CD4-positive, alpha-beta T cell (primary cell): ENCODE measurements around the gene SHF. TPM values are rescaled to one million over a fixed set of nuclear protein-coding genes. Genes with fewer than 3 reads are reported as not detected.

Experiments
- ATAC-seq: fragments of 200-7000 bp; cut with Tn5 transposase; one replicate; pipeline ENCODE4 v1.10.0; 2022; ENCODE audit warnings: mild to moderate bottlenecking; ENCODE audit not compliant: poor library complexity
- CTCF ChIA-PET: fragments of 350-600 bp; sonication (Branson Sonifier 250); formaldehyde crosslinking; loops from one replicate; lab custom pipeline; 2021; ENCODE audit warnings: antibody characterized with exemption, inconsistent platforms; lab: Charles Lee
- POLR2A ChIA-PET: fragments of 350-600 bp; sonication (Branson Sonifier 250); formaldehyde crosslinking; loops from one replicate; lab custom pipeline; 2021; ENCODE audit warnings: antibody characterized with exemption, inconsistent platforms; lab: Charles Lee
- DNase-seq, 14 experiments: peaks; one replicate each; pipeline ENCODE4 v3.0.0-alpha.2; 2013 to 2020; ENCODE audit warnings: mixed read lengths in 2 of 14
- H3K27ac ChIP-seq, 2 donors: one replicate each; pipeline versions ENCODE4 v1.5.1 to v1.7.0; 2013; ENCODE audit warnings: low read length in 2 of 2, low read depth in 1 of 2, mild to moderate bottlenecking in 1 of 2
- H3K27me3 ChIP-seq, 2 experiments: 1 replicate in 1 of 2; 2 replicates in 1 of 2; pipeline versions ENCODE4 v1.6.1 to v1.7.0; 2013; ENCODE audit warnings: low read length in 2 of 2, control low read depth in 1 of 2, mild to moderate bottlenecking in 1 of 2, moderate library complexity in 1 of 2; ENCODE audit not compliant: insufficient read depth in 2 of 2, control insufficient read depth in 1 of 2
- H3K36me3 ChIP-seq: one replicate; pipeline ENCODE4 v1.6.1; 2013; ENCODE audit warnings: low read length, control low read depth; ENCODE audit not compliant: insufficient read depth
- H3K4me1 ChIP-seq: one replicate; pipeline ENCODE4 v1.6.1; 2013; ENCODE audit warnings: low read length, control low read depth; ENCODE audit not compliant: insufficient read depth
- H3K4me3 ChIP-seq: one replicate; pipeline ENCODE4 v1.5.1; 2013; ENCODE audit warnings: mild to moderate bottlenecking, low read length, moderate library complexity
- H3K9me3 ChIP-seq, 2 experiments: 1 replicate in 1 of 2; 2 replicates in 1 of 2; pipeline versions ENCODE4 v1.6.1 to v1.7.0; 2013; ENCODE audit warnings: low read length in 2 of 2, mild to moderate bottlenecking in 2 of 2, control low read depth in 1 of 2, moderate library complexity in 1 of 2; ENCODE audit not compliant: control insufficient read depth in 1 of 2, insufficient read depth in 1 of 2
- H3K27ac Mint-ChIP-seq: one replicate; pipeline ENCODE4 v1.8.0; 2020; ENCODE audit warnings: mixed read lengths
- H3K27me3 Mint-ChIP-seq: one replicate; pipeline ENCODE4 v1.8.0; 2021; ENCODE audit warnings: mixed read lengths
- H3K36me3 Mint-ChIP-seq: one replicate; pipeline ENCODE4 v1.8.0; 2021; ENCODE audit warnings: low read depth, mixed read lengths
- H3K4me1 Mint-ChIP-seq: one replicate; pipeline ENCODE4 v1.8.0; 2021; ENCODE audit warnings: low read depth, mixed read lengths
- H3K4me3 Mint-ChIP-seq: one replicate; pipeline ENCODE4 v1.8.0; 2020; ENCODE audit warnings: mild to moderate bottlenecking, mixed read lengths
- H3K9me3 Mint-ChIP-seq: one replicate; pipeline ENCODE4 v1.8.0; 2020; ENCODE audit warnings: mixed read lengths
- CTCF ChIP-seq: fragments of 200-600 bp; IDR thresholded peaks from one replicate; pipeline ENCODE4 v1.8.0; 2022; ENCODE audit warnings: antibody characterized with exemption, mild to moderate bottlenecking
- intact Hi-C, 2 experiments: fragments of 100-400 bp; cut with DNase I in 1 of 2; cut with micrococcal nuclease in 1 of 2; formaldehyde crosslinking; loops; one replicate each; pipeline versions ENCODE4 v1.15.1 to v1.9.0; 2023 to 2025; cut with DNase I, micrococcal nuclease
- total RNA-seq, 174 experiments: library from RNA in 2 of 174; stranded (reverse) in 2 of 174; gene quantifications; one replicate each; pipeline ENCODE4 v1.2.3 and lab custom pipeline; 2021 to 2026

The SHF gene
- total RNA-seq, 2 experiments from 2014 or later: 3.7 to 3.9 TPM

GRCh38 chr15:45180201-45180600, 7.6 kb downstream of the SHF start:
- H3K36me3 Mint-ChIP-seq: no peaks in the 10 kb centered on the region
- no peak overlapping the region for H3K27ac Mint-ChIP-seq
- no peak overlapping the region for H3K4me3 Mint-ChIP-seq
- Histone ChIP-seq H3K4me1 (peaks cover 15% of the 10 kb centered on the region), H3K9me3 (no peaks in the 10 kb centered on the region), H3K36me3 (no peaks in the 10 kb centered on the region), H3K4me3 (no peak overlapping the region), H3K27ac (no peak overlapping the region), H3K27me3 (no peaks in the 10 kb centered on the region)
- no peaks in the 10 kb centered on the region for H3K9me3 Mint-ChIP-seq
- ATAC-seq (no peak), DNase-seq (peak in 1 of 14 experiments; percentile 40)
- no peaks in the 10 kb centered on the region for H3K27me3 Mint-ChIP-seq
- intact Hi-C loops: no loop called here
- H3K4me1 Mint-ChIP-seq: peaks cover 7% of the 10 kb centered on the region
- POLR2A ChIA-PET: interaction anchor here (1.2 to 1.7 kb wide), 3 partner anchors 18 to 25 kb away, joined by 3 to 10 read pairs (median 4); no protein-coding TSS in a partner anchor
- TF ChIP-seq CTCF: no peak
- CTCF ChIA-PET: interaction anchor here (0.6 to 3.3 kb wide), 6 partner anchors 12 to 54 kb away, joined by 3 to 13 read pairs (median 4); no protein-coding TSS in a partner anchor

- H3K36me3 Mint-ChIP-seq: no peaks in the 10 kb centered on the region
- POLR2A ChIA-PET: interaction anchor here (1.3 to 1.7 kb wide), 3 partner anchors 21 to 223 kb away, joined by 3 to 10 read pairs (median 3); a partner anchor contains a TSS
- peak; percentile 51 for ATAC-seq
- no peak overlapping the region for H3K27ac ChIP-seq
- no peaks in the 10 kb centered on the region for H3K27me3 ChIP-seq
- H3K4me3 ChIP-seq: no peak overlapping the region
- peaks cover 15% of the 10 kb centered on the region for H3K4me1 ChIP-seq
- CTCF ChIA-PET: interaction anchor here (0.9 to 3.3 kb wide), 4 partner anchors 12 to 97 kb away, joined by 3 to 13 read pairs (median 3); no protein-coding TSS in a partner anchor
- peaks cover 7% of the 10 kb centered on the region for H3K4me1 Mint-ChIP-seq
- TF ChIP-seq CTCF: peak; percentile 42
- H3K36me3 ChIP-seq: no peaks in the 10 kb centered on the region
- H3K9me3 ChIP-seq: no peaks in the 10 kb centered on the region
- no peaks in the 10 kb centered on the region for H3K9me3 Mint-ChIP-seq
- H3K27me3 Mint-ChIP-seq: no peaks in the 10 kb centered on the region
- DNase-seq: peak in 11 of 14 experiments; percentile 31 to 79 (median 50)
- H3K4me3 Mint-ChIP-seq: no peak overlapping the region
- H3K27ac Mint-ChIP-seq: no peak overlapping the region
- intact Hi-C loops: no loop called here
Measured at GRCh38 chr15:45179221-45179985, 8.4 kb downstream of the SHF start.

- no peak overlapping the region for H3K4me3 ChIP-seq
- ATAC-seq (no peak), DNase-seq (no peak)
- H3K27ac ChIP-seq: no peak overlapping the region
- peaks cover 15% of the 10 kb centered on the region for H3K4me1 ChIP-seq
- Mint-ChIP-seq H3K4me1 (peaks cover 7% of the 10 kb centered on the region), H3K4me3 (no peak overlapping the region), H3K36me3 (no peaks in the 10 kb centered on the region), H3K27me3 (no peaks in the 10 kb centered on the region), H3K27ac (no peak overlapping the region), H3K9me3 (no peaks in the 10 kb centered on the region)
- CTCF ChIA-PET: interaction anchor here (1.2 kb wide), 1 partner anchor 28 kb away, joined by 3 read pairs; no protein-coding TSS in a partner anchor
- no peaks in the 10 kb centered on the region for H3K36me3 ChIP-seq
- POLR2A ChIA-PET: interaction anchor here (2.6 kb wide), 1 partner anchor 10 kb away, joined by 9 read pairs; no protein-coding TSS in a partner anchor
- intact Hi-C loops: no loop called here
- TF ChIP-seq CTCF: no peak
- H3K27me3 ChIP-seq: no peaks in the 10 kb centered on the region
- no peaks in the 10 kb centered on the region for H3K9me3 ChIP-seq
Measured at GRCh38 chr15:45177285-45177684, 10.5 kb downstream of the SHF start.
